NCI-H345 treated with DMSO at 0.1 percent for 48 hours (cell line): ENCODE measurements around the gene MAPT.
A peak's percentile ranks its signal among the peaks of the same experiment; 100 is the strongest.

ENCODE experiments used
- DNase-seq: peaks from one replicate; lab custom pipeline; 2025; ENCODE audit not compliant: unreplicated experiment; lab: John Stamatoyannopoulos, UW

MAPT gene

GRCh38 chr17:45969726-45970125 lies 75.4 kb downstream of the MAPT start:
- DNase-seq = no peak

GRCh38 chr17:45970659-45971058 lies 76.3 kb downstream of the MAPT start:
- no peak for DNase-seq

GRCh38 chr17:45971698-45972141 lies 77.4 kb downstream of the MAPT start:
- DNase-seq = no peak

GRCh38 chr17:45972531-45972930 lies 78.2 kb downstream of the MAPT start:
- no peak for DNase-seq

GRCh38 chr17:45973099-45973780 lies 78.9 kb downstream of the MAPT start:
- DNase-seq = no peak

- peak; percentile 11 for DNase-seq
Measured at GRCh38 chr17:45973946-45974859, 79.8 kb downstream of the MAPT start.

GRCh38 chr17:45974916-45975630 lies 80.7 kb downstream of the MAPT start:
- no peak for DNase-seq

- DNase-seq = no peak
Measured at GRCh38 chr17:45975640-45976295, 81.4 kb downstream of the MAPT start.

GRCh38 chr17:45976391-45976754 lies 82.0 kb downstream of the MAPT start:
- no peak for DNase-seq

- DNase-seq = no peak
Measured at GRCh38 chr17:45976755-45977505, 82.6 kb downstream of the MAPT start.

- DNase-seq = no peak
Measured at GRCh38 chr17:45977506-45977824, 83.1 kb downstream of the MAPT start.

- no peak for DNase-seq
Measured at GRCh38 chr17:45977976-45978626, 83.7 kb downstream of the MAPT start.

- no peak for DNase-seq
Measured at GRCh38 chr17:45979137-45979536, 84.8 kb downstream of the MAPT start.

- no peak for DNase-seq
Measured at GRCh38 chr17:45980855-45981254, 86.5 kb downstream of the MAPT start.

- DNase-seq = no peak
Measured at GRCh38 chr17:45981306-45981705, 87.0 kb downstream of the MAPT start.

- DNase-seq = no peak
Measured at GRCh38 chr17:45982791-45983613, 88.6 kb downstream of the MAPT start.

- DNase-seq = no peak
Measured at GRCh38 chr17:45983614-45984310, 89.4 kb downstream of the MAPT start.

GRCh38 chr17:45984368-45984767 lies 90.0 kb downstream of the MAPT start:
- no peak for DNase-seq

GRCh38 chr17:45985447-45985846 lies 91.1 kb downstream of the MAPT start:
- no peak for DNase-seq
